ENCODE results near the gene DDX19B. TPM values are rescaled to one million over a fixed set of nuclear protein-coding genes. Genes with fewer than 3 reads are reported as not detected.
A peak's percentile ranks its signal among the peaks of the same experiment; 100 is the strongest.

DDX19B gene
- total RNA-seq, 1 donor, result 23.7 TPM

GRCh38 chr16:70337814-70338213 is 38.8 kb downstream of the DDX19B start:
- no peak for TF ChIP-seq CTCF (IDR thresholded peaks at IDR 0.05; ENCODE audit: insufficient read depth, low read depth, low read length)
- no peak for DNase-seq (ENCODE audit: low read depth)
- H3K4me3 ChIP-seq (ENCODE audit: low read depth, low read length), result no peak overlapping the region

- no peak for DNase-seq (ENCODE audit: low read depth)
- no peak for TF ChIP-seq CTCF (IDR thresholded peaks at IDR 0.05; ENCODE audit: insufficient read depth, low read depth, low read length)
- H3K4me3 ChIP-seq (ENCODE audit: low read depth, low read length), result no peak overlapping the region
Observed at GRCh38 chr16:70341600-70341999, 42.6 kb downstream of the DDX19B start.

- no peak for TF ChIP-seq CTCF (IDR thresholded peaks at IDR 0.05; ENCODE audit: insufficient read depth, low read depth, low read length)
- H3K4me3 ChIP-seq (ENCODE audit: low read depth, low read length), result no peak overlapping the region
- no peak for DNase-seq (ENCODE audit: low read depth)
Observed at GRCh38 chr16:70342016-70342415, 43.0 kb downstream of the DDX19B start.

GRCh38 chr16:70345840-70346239 is 46.9 kb downstream of the DDX19B start:
- H3K4me3 ChIP-seq (ENCODE audit: low read depth, low read length), result peak overlapping the region; percentile 98
- no peak for DNase-seq (ENCODE audit: low read depth)
- no peak for TF ChIP-seq CTCF (IDR thresholded peaks at IDR 0.05; ENCODE audit: insufficient read depth, low read depth, low read length)

GRCh38 chr16:70348991-70349390 is 50.0 kb downstream of the DDX19B start:
- TF ChIP-seq CTCF (IDR thresholded peaks at IDR 0.05; ENCODE audit: insufficient read depth, low read depth, low read length), result no peak
- no peak overlapping the region for H3K4me3 ChIP-seq (ENCODE audit: low read depth, low read length)
- no peak for DNase-seq (ENCODE audit: low read depth)

- DNase-seq (ENCODE audit: low read depth), result no peak
- H3K4me3 ChIP-seq (ENCODE audit: low read depth, low read length), result no peak overlapping the region
- no peak for TF ChIP-seq CTCF (IDR thresholded peaks at IDR 0.05; ENCODE audit: insufficient read depth, low read depth, low read length)
Observed at GRCh38 chr16:70349783-70350182, 50.8 kb downstream of the DDX19B start.

GRCh38 chr16:70359552-70359951 is 60.6 kb downstream of the DDX19B start:
- no peak for TF ChIP-seq CTCF (IDR thresholded peaks at IDR 0.05; ENCODE audit: insufficient read depth, low read depth, low read length)
- no peak overlapping the region for H3K4me3 ChIP-seq (ENCODE audit: low read depth, low read length)
- DNase-seq (ENCODE audit: low read depth), result no peak

Measured in fibroblast of villous mesenchyme (primary cell).